Vagina (tissue), 2 donors: ENCODE data around the gene TFF1.

Experiments
- POLR2A ChIP-seq, 2 donors: fragments of 450-650 bp; IDR thresholded peaks; one replicate each; pipeline ENCODE4 v1.6.1; 2017; ENCODE audit warnings: antibody characterized with exemption in 2 of 2, mild to moderate bottlenecking in 2 of 2, moderate library complexity in 2 of 2
- POLR2AphosphoS5 ChIP-seq, 2 donors: sonication (generic); formaldehyde crosslinking; IDR thresholded peaks; one replicate each; pipeline ENCODE4 v1.9.0; 2017; ENCODE audit warnings: antibody characterized with exemption in 2 of 2, mild to moderate bottlenecking in 2 of 2, low read depth in 1 of 2; ENCODE audit not compliant: insufficient read depth in 1 of 2
- TF ChIP-seq, protein P1 (sequence below), 3 experiments: fragments of 450-650 bp in 2 of 3; fragments of 200-600 bp in 1 of 3; sonication (generic) in 1 of 3; IDR thresholded peaks; one replicate each; pipeline ENCODE4 v1.5.1; 2017 to 2019; ENCODE audit warnings: antibody characterized with exemption in 3 of 3, mild to moderate bottlenecking in 2 of 3, moderate library complexity in 2 of 3

DNA sequence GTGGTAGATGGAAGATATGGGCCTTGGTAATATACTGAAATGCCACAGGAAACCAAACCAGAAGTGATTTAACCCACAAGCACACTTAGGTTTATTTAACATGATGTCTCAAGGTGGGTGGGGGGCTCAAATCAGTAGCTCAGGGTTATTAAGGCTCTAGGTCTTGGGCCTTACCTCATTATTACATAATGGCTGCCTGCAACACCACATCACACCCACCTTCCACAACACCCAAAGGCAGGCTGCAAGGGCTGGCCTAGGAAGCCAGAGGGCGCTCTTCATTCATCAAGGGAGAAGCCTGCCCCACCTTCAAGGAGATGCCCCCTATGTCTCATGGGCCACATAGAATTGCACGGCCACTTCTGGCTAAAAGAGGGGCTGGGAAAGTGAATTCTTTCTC lies 6.0 kb downstream of the TFF1 start:
- TF ChIP-seq, protein P1, sequence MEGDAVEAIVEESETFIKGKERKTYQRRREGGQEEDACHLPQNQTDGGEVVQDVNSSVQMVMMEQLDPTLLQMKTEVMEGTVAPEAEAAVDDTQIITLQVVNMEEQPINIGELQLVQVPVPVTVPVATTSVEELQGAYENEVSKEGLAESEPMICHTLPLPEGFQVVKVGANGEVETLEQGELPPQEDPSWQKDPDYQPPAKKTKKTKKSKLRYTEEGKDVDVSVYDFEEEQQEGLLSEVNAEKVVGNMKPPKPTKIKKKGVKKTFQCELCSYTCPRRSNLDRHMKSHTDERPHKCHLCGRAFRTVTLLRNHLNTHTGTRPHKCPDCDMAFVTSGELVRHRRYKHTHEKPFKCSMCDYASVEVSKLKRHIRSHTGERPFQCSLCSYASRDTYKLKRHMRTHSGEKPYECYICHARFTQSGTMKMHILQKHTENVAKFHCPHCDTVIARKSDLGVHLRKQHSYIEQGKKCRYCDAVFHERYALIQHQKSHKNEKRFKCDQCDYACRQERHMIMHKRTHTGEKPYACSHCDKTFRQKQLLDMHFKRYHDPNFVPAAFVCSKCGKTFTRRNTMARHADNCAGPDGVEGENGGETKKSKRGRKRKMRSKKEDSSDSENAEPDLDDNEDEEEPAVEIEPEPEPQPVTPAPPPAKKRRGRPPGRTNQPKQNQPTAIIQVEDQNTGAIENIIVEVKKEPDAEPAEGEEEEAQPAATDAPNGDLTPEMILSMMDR (IDR thresholded peaks at IDR 0.05), result no peak
- no peak for TF ChIP-seq POLR2AphosphoS5 (IDR thresholded peaks at IDR 0.05; ENCODE audit: insufficient read depth in 1 of 2, low read depth in 1 of 2)
- TF ChIP-seq POLR2A (IDR thresholded peaks at IDR 0.05), result no peak
